Naive thymus-derived CD4-positive, alpha-beta T cell (primary cell): ENCODE results near the gene CD300LB. TPM values are rescaled to one million over a fixed set of nuclear protein-coding genes. Genes with fewer than 3 reads are reported as not detected.

Experiments
- ATAC-seq: fragments of 150-1000 bp; cut with Tn5 transposase; 2 replicates; pipeline ENCODE4 v1.10.0; 2021; ENCODE audit warnings: mild to moderate bottlenecking, moderate library complexity
- CTCF ChIA-PET: fragments of 350-600 bp; sonication (Branson Sonifier 250); formaldehyde crosslinking; loops from one replicate; lab custom pipeline; 2021; ENCODE audit warnings: antibody characterized with exemption; lab: Charles Lee
- POLR2A ChIA-PET: fragments of 350-600 bp; sonication (Branson Sonifier 250); formaldehyde crosslinking; loops from one replicate; lab custom pipeline; 2021; ENCODE audit warnings: antibody characterized with exemption, inconsistent platforms; lab: Charles Lee
- DNase-seq, 9 donors: peaks; one replicate each; pipeline versions ENCODE4 v3.0.0 to v3.0.0-alpha.2; 2020 to 2022; ENCODE audit warnings: mixed read lengths in 1 of 9
- H3K27ac ChIP-seq: one replicate; pipeline ENCODE4 v1.7.0; 2013; ENCODE audit warnings: mild to moderate bottlenecking, low read depth, low read length, moderate library complexity
- H3K27me3 ChIP-seq, 2 donors: one replicate each; pipeline ENCODE4 v1.7.0; 2013; ENCODE audit warnings: low read length in 2 of 2, mild to moderate bottlenecking in 2 of 2, moderate library complexity in 2 of 2; ENCODE audit not compliant: control insufficient read depth in 2 of 2, insufficient read depth in 2 of 2
- H3K36me3 ChIP-seq, 3 experiments: 1 replicate in 2 of 3; 2 replicates in 1 of 3; pipeline ENCODE4 v1.7.0; 2013; ENCODE audit warnings: low read length in 3 of 3, mild to moderate bottlenecking in 3 of 3, moderate library complexity in 1 of 3; ENCODE audit not compliant: insufficient read depth in 3 of 3, control insufficient read depth in 2 of 3
- H3K4me1 ChIP-seq, 2 donors: one replicate each; pipeline ENCODE4 v1.7.0; 2013; ENCODE audit warnings: low read length in 2 of 2, mild to moderate bottlenecking in 2 of 2, moderate library complexity in 1 of 2; ENCODE audit not compliant: control insufficient read depth in 2 of 2, insufficient read depth in 2 of 2
- H3K4me3 ChIP-seq: 2 replicates; pipeline ENCODE4 v1.7.0; 2013; ENCODE audit warnings: mild to moderate bottlenecking, low read length
- H3K9me3 ChIP-seq, 3 experiments: 1 replicate in 2 of 3; 2 replicates in 1 of 3; pipeline ENCODE4 v1.7.0; 2013; ENCODE audit warnings: low read length in 3 of 3; ENCODE audit not compliant: control insufficient read depth in 2 of 3
- H3K27ac Mint-ChIP-seq, 9 donors: one replicate each; pipeline ENCODE4 v1.8.0; 2020 to 2022; ENCODE audit warnings: mixed read lengths in 9 of 9, mild to moderate bottlenecking in 8 of 9, moderate library complexity in 5 of 9, inconsistent platforms in 2 of 9
- H3K27me3 Mint-ChIP-seq, 5 donors: one replicate each; pipeline ENCODE4 v1.8.0; 2021 to 2022; ENCODE audit warnings: mixed read lengths in 5 of 5, mild to moderate bottlenecking in 1 of 5
- H3K36me3 Mint-ChIP-seq, 5 donors: one replicate each; pipeline ENCODE4 v1.8.0; 2020 to 2022; ENCODE audit warnings: mixed read lengths in 5 of 5, mild to moderate bottlenecking in 3 of 5, inconsistent platforms in 1 of 5
- H3K4me1 Mint-ChIP-seq, 7 donors: one replicate each; pipeline ENCODE4 v1.8.0; 2020 to 2022; ENCODE audit warnings: mixed read lengths in 7 of 7, mild to moderate bottlenecking in 3 of 7, inconsistent platforms in 1 of 7
- H3K4me3 Mint-ChIP-seq, 10 donors: one replicate each; pipeline ENCODE4 v1.8.0; 2020 to 2022; ENCODE audit warnings: mild to moderate bottlenecking in 10 of 10, mixed read lengths in 10 of 10, moderate library complexity in 6 of 10, inconsistent platforms in 2 of 10
- H3K9me3 Mint-ChIP-seq, 11 donors: one replicate each; pipeline ENCODE4 v1.8.0; 2020 to 2022; ENCODE audit warnings: mixed read lengths in 11 of 11, mild to moderate bottlenecking in 4 of 11, inconsistent platforms in 1 of 11, moderate library complexity in 1 of 11
- intact Hi-C, 2 donors: fragments of 100-400 bp; cut with micrococcal nuclease; formaldehyde crosslinking; loops; one replicate each; pipeline ENCODE4 v1.15.1; 2023
- polyA plus RNA-seq, 2 donors: library from polyadenylated mRNA; unstranded; fragments of 300-500 nt; fragmentation: Illumina TruSeq; gene quantifications; one replicate each; pipeline ENCODE4 v1.2.3, GENCODE V29; 2021
- total RNA-seq, 6 experiments: library from RNA in 5 of 6; stranded (reverse) in 5 of 6; gene quantifications; 1 replicate in 5 of 6; 2 replicates in 1 of 6; pipeline ENCODE4 v1.2.3 and lab custom pipeline; 2021 to 2026

Gene CD300LB
- total and polyA plus RNA-seq, 7 experiments from 2014 or later: 0.27 to 23.9 (median 2.0) TPM; not detected in 3

DNA sequence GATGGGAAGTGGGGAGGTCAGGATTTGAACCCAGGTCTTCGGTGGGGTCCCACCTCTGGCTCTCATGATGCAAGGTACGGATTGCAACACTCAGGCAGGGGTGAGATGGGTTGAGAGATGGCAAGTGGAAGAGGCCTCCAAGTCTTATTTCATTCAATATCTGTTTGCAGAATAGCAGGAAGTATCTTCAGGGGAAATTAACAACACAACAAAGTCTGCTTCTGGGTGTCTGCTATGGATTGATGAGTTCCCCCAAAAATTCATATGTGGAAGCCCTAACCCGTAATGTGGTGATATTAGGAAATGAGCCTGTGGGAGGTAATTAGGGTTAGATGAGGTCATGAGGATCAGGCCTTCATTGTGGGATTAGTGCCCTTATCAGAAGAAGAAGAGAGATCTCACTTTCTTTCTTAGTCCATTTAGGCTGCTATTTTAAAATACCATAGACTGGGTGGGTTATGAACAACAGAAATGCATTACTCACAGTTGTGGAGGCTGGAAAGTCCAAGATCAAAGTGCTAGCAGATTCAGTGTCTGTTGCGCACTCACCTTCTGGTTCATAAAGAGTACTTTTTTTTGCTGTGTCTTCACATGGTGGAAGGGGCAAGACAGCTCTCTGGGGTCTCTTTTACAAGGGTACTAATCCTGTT, 40.5 kb upstream of the CD300LB start:
- POLR2A ChIA-PET: no interaction called here
- H3K36me3 ChIP-seq: no peaks in the 10 kb centered on the region
- Mint-ChIP-seq H3K27me3 (peaks cover 25 to 33% (median 29%) of the 10 kb centered on the region in 5 donors), H3K27ac (no peak overlapping the region), H3K4me1 (peaks cover 0 to 13% (median 6%) of the 10 kb centered on the region in 7 donors), H3K4me3 (no peak overlapping the region), H3K9me3 (peaks cover 0 to 4% (median 0%) of the 10 kb centered on the region in 11 donors), H3K36me3 (no peaks in the 10 kb centered on the region)
- ATAC-seq (no peak), DNase-seq (no peak)
- intact Hi-C loops: no loop called here
- H3K27ac ChIP-seq: no peak overlapping the region
- no peak overlapping the region for H3K4me3 ChIP-seq
- H3K27me3 ChIP-seq: no peaks in the 10 kb centered on the region
- no peaks in the 10 kb centered on the region for H3K9me3 ChIP-seq
- CTCF ChIA-PET: no interaction called here
- no peaks in the 10 kb centered on the region for H3K4me1 ChIP-seq

DNA sequence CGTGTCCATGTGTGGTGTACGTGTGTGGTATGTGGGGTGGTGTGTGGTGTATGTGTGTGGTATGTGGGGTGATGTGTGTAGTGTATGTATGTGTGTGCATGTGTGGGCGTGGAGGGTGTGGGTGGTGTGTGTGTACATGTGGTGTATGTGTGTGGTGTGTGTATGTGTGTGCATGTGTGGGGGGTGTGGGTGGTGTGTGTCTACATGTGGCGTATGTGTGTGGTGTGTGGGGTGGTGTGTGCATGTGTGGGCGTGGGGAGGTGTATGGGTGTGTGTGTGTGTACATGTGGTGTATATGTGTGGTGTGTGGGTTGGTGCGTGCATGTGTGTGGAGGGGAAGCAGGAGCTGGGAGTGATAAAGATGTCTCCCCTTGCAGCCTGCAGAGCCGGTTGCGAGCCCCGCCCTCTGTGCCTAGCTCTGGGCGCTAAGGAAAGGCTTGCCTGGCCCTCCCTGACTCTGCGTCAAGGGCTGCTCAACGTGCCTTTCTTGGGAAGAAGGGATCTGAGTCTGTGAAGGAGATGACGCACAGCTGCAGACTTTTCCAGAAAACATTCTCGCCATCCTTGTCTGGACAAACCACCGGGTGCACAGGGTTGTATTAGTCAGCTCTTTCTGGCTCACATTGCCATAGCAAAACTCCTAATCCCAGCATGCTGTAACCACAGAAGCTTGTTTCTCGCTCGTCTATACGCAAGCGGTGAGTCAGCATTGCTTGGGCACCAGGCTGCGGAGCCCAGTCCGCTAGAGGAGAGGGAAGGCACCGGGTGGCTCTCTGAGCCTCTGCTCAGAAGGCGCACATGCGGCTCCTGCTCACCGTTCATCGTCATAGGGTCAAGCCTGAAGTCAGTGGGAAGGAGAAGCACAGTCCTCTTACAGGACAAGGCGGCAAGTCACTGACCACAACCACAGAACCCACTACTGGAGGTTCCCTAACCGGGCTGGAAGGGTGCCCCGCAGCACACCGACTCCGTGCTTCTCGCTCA, 38.0 kb upstream of the CD300LB start:
- no peak overlapping the region for H3K4me3 Mint-ChIP-seq
- peak; percentile 90 for ATAC-seq
- no peak overlapping the region for H3K4me3 ChIP-seq
- CTCF ChIA-PET: no interaction called here
- H3K27ac ChIP-seq: no peak overlapping the region
- DNase-seq: no peak
- intact Hi-C loops: no loop called here
- H3K27ac Mint-ChIP-seq: no peak overlapping the region
- H3K36me3 Mint-ChIP-seq: no peaks in the 10 kb centered on the region
- no peaks in the 10 kb centered on the region for H3K36me3 ChIP-seq
- no peaks in the 10 kb centered on the region for H3K9me3 Mint-ChIP-seq
- peaks cover 19 to 35% (median 30%) of the 10 kb centered on the region in 5 donors for H3K27me3 Mint-ChIP-seq
- H3K4me1 Mint-ChIP-seq: peaks cover 0 to 13% (median 8%) of the 10 kb centered on the region in 7 donors
- no peaks in the 10 kb centered on the region for H3K4me1 ChIP-seq
- POLR2A ChIA-PET: interaction anchor here (0.7 kb wide), 1 partner anchor 201 kb away, joined by 3 read pairs; no protein-coding TSS in a partner anchor
- no peaks in the 10 kb centered on the region for H3K27me3 ChIP-seq
- H3K9me3 ChIP-seq: no peaks in the 10 kb centered on the region

GRCh38 chr17:74568106-74568873, 37.0 kb upstream of the CD300LB start:
- intact Hi-C loops: no loop called here
- CTCF ChIA-PET: no interaction called here
- H3K27ac Mint-ChIP-seq: no peak overlapping the region

DNA sequence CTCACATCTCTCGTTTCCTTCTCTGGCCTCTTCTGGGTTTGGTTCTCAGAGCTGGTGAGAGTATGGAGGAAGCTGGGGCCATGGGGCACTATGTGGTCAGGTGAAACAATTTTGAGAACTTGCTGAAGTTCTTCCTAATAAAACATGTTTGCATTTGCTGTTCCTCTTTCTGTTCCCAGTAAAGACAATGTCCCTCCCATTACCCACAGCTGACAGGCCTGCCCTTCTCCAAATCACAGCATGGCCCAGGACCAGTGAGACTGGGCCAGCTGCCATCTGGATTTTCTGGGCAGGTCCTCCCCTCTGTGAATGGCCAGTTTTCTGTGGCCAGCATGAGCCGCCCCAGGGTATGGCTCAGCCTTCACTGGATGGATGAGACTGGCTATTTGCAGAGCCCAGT, 36.1 kb upstream of the CD300LB start, which contains the start of gene CD300H:
Gene CD300H, minus strand, starts transcription at position 113 of the 400 bp plus-strand sequence.
- H3K27me3 ChIP-seq: no peaks in the 10 kb centered on the region
- POLR2A ChIA-PET: no interaction called here
- Mint-ChIP-seq H3K9me3 (peaks cover 0 to 1% (median 0%) of the 10 kb centered on the region in 11 donors), H3K27me3 (peaks cover 19 to 36% (median 25%) of the 10 kb centered on the region in 5 donors), H3K4me3 (no peak within 1 kb of the TSS), H3K27ac (no peak within 1 kb of the TSS), H3K36me3 (no peaks in the 10 kb centered on the region), H3K4me1 (peaks cover 0 to 13% (median 8%) of the 10 kb centered on the region in 7 donors)
- H3K36me3 ChIP-seq: no peaks in the 10 kb centered on the region
- DNase-seq (no peak), ATAC-seq (peak; percentile 17)
- H3K4me1 ChIP-seq: no peaks in the 10 kb centered on the region
- no peak within 1 kb of the TSS for H3K27ac ChIP-seq
- no peaks in the 10 kb centered on the region for H3K9me3 ChIP-seq
- no peak within 1 kb of the TSS for H3K4me3 ChIP-seq
- CTCF ChIA-PET: no interaction called here
- intact Hi-C loops: loop anchor here in 1 of 2 donors (2.0 kb wide), 1 partner anchor 79 kb away; no protein-coding TSS in a partner anchor

More at GRCh38 chr17:74568106-74568873, 37.0 kb upstream of the CD300LB start:
- H3K4me1 ChIP-seq: no peaks in the 10 kb centered on the region
- Mint-ChIP-seq H3K36me3 (no peaks in the 10 kb centered on the region), H3K9me3 (peaks cover 0 to 1% (median 0%) of the 10 kb centered on the region in 11 donors), H3K27me3 (peaks cover 19 to 36% (median 27%) of the 10 kb centered on the region in 5 donors), H3K4me1 (peaks cover 0 to 13% (median 8%) of the 10 kb centered on the region in 7 donors), H3K4me3 (no peak overlapping the region)
- no peak overlapping the region for H3K4me3 ChIP-seq
- DNase-seq (no peak), ATAC-seq (no peak)
- H3K27me3 ChIP-seq: no peaks in the 10 kb centered on the region
- H3K9me3 ChIP-seq: no peaks in the 10 kb centered on the region
- no peaks in the 10 kb centered on the region for H3K36me3 ChIP-seq
- POLR2A ChIA-PET: no interaction called here
- no peak overlapping the region for H3K27ac ChIP-seq

GRCh38 chr17:74566132-74566753, 35.0 kb upstream of the CD300LB start:
- H3K27me3 ChIP-seq: no peaks in the 10 kb centered on the region
- Mint-ChIP-seq H3K4me1 (peaks cover 0 to 14% (median 8%) of the 10 kb centered on the region in 7 donors), H3K9me3 (peaks cover 0 to 1% (median 0%) of the 10 kb centered on the region in 11 donors), H3K27ac (no peak overlapping the region), H3K4me3 (no peak overlapping the region), H3K27me3 (peaks cover 19 to 36% (median 28%) of the 10 kb centered on the region in 5 donors), H3K36me3 (no peaks in the 10 kb centered on the region)
- intact Hi-C loops: loop anchor here in 1 of 2 donors (2.0 kb wide), 1 partner anchor 81 kb away; no protein-coding TSS in a partner anchor
- H3K4me1 ChIP-seq: no peaks in the 10 kb centered on the region
- no peaks in the 10 kb centered on the region for H3K36me3 ChIP-seq
- no peak overlapping the region for H3K27ac ChIP-seq
- DNase-seq: peak in 4 of 9 donors; percentile 12 to 29 (median 21)
- POLR2A ChIA-PET: no interaction called here
- ATAC-seq: no peak
- no peaks in the 10 kb centered on the region for H3K9me3 ChIP-seq
- H3K4me3 ChIP-seq: no peak overlapping the region
- CTCF ChIA-PET: interaction anchor here (0.6 to 1.3 kb wide), 2 partner anchors 71 to 171 kb away, joined by 3 to 5 read pairs; no protein-coding TSS in a partner anchor
